Cortex of kidney (tissue), 1 donor: Measurements from ENCODE around the gene C10orf90.
"Not testable (repeated sequence)": the region's sequence is repeated elsewhere in the genome, so short reads cannot be mapped to it uniquely, and the experiment has no call there.

Experiments used
- DNase-seq: peaks from one replicate; lab custom pipeline; 2025; lab: John Stamatoyannopoulos, UW

Gene C10orf90

DNA sequence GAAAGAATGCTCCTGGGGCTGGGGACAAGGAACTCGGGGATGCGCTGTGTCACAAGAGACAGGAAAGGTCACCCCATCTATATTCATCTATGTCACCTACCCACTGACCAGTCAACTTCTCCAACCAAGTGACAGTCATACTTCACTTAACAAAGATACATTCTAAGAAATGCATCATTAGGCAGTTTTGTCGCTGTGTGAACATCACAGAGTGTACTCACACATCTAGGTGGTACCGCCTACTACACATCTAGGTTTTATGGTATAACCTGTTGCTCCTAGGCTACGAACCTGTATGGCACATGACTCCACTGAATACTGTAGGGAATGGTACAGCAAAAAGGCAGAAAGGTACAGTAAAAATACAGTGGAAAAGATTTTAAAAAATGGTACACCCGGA is 278.4 kb downstream of the C10orf90 start:
- DNase-seq, result no peak

DNA sequence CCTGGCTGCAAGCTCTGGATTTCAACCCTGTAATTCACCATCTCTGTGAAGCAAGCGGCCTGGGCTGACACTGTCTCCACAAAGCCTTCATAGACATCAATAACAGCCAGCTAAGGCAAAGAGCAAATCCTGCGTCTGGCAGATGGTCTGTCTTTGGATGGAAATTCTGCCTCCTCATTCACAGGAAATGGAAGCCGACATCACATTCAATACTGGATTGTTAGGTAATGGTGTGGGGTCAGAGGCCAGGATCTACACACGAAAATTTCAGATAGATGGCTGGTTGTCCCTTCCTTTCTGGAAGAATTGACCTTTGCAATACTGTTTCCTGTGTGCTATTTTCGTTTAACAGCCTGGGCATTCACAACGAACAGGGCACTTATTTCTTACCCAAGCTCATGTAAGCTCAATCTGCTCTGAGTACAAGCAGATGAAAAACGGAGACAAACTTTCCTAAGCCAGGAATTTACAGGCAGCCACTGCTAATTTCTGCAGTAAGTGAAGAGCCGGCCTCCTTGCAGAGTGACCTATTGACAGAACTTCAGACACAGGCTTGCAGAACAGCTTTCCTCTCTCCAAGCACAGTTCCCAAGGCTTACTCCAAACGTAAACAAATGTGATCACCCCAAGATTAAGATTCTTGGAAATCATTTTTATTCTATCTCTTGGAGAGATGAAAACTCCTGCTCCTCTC is 279.2 kb downstream of the C10orf90 start:
- DNase-seq, result no peak

DNA sequence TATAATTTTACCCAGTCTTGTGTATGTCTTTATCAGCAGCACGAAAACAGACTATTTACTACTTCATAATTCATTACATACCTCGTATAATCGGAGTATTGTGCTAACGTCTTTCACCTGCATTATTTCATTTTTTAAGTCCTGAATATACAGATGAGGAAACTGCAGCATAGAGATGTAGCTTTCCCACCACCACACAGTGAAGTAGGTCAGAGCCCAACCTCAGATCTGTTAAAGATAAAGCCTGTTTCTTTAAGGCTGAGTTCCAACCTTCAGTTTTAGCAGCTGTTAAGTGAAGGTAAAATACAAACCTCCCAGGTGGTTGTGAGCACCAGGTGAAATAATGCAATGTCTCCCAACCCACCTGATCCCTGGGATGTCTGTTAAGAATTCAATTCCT is 280.2 kb downstream of the C10orf90 start:
- DNase-seq, result no peak

DNA sequence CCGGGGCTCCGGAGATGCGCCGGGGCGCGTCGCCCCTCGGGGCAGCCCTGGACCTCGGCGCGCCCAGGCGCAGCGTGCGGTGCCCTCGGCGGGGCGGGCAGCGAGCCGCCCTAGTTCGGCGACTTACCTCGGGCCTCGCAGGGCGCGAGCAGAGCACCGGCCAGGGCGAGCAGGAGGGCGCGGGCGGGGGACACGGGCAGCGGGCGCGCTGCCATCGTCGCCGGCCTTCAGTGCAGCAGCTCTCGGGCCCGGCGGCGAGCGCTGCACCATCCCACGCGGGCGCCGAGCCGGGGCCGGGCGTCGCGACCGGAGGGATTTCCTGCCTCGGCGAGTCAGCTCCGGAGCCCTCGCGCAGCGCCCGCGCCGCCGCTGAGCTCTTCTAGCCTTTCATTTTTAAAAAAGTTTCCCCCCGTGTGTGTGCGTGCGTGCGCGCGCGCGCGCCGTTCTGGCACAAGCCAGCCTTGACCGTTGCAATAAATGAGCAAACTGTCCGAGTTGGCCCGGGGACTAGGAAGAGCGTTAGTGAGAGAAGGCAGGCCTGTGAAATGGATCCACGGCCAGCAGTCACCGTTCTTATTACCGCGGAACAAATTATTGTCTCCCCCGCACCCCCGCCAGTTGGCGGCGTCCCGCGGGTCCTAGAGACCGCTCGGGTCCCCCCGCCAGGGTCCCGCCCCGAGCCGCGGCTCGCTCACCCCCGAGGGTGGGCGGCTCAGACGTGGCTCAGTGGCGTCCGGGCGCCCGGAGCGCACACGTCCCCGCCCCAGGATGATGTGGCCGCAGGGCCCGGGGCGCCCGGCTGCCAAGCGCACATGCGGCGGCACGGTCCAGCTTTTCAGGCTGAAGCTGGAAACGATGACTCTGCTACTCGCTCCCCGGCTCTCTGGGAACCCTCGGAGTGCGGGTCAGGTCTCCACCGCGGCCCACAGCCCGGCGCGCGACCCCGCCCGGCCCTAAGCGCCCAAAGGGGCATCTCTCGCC is 282.3 kb downstream of the C10orf90 start, which contains the start of gene ADAM12:
ADAM12 (minus strand) TSS at position 547 of the 981 bp plus-strand sequence; CDS start at position 215, 332 bp downstream.
- DNase-seq, result no peak

DNA sequence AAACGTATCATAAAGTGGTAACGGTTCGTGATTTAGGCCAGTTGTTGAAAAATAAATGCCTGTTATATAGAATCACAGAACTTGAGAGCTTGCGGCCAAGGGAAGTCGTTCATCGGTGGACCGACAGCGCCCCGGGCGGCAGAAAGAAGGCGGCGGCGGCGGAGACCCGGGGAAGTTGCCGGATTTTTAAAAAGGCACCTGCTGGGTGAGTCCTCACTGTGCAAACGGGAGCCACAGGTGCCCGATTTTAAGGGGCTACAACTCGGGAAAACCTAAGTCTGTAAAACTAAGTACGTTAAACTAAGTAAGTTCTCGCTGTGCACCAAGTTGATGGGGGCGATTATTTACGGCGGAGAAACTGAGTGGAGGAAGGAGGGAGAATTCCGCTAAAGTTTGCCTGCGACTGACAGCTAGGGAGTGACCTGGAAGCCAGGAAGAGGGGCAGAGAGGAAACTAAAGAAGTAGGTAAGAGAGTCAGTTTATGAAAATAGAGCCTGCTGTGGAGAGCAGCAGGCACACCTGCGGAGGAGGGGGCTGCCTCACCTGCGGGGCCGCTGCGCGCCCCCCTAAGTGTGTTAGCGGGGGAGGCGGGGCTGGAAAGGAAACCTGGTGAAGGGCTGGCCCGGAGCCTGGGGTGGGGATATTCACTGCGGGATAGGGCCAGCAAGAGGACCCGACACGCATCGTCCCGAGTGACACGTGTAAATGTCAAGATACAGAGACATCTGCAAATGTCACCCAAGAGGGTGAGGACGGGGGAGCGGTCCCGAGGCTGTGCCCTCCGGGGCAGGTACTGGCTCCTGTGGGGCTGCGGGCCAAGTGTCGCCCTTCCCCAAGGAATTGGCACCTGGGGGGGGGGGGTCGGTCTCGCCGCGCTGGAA is 283.2 kb downstream of the C10orf90 start:
- DNase-seq, result no peak

DNA sequence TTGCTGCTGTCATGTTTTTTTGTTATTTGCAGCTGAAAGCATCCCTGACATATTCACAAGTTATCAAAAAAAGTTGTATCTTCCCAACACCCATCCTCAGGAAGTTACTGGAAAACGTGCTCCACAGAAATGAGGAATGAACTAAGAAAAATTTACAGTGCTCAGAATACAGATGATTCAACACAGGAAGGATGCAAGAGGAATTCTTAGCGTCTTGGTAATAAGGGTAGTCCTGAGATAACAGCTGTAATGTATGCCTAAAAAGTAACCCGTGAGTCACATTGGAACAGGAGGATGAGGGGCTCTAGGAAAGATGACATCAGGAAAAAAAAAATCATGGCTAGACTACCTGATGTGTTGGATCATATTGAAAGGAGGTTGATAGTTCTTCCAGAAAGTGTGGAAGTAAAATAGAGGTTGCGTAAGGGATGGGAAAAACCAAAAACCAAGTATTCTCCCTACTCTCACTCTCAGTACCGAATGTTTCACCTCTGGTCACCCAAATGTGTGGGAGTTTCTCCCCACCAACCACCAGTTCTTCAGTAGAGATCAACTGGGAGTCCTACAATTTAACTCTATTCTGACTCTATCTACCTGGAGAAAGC is 286.1 kb downstream of the C10orf90 start:
- DNase-seq, result no peak

DNA sequence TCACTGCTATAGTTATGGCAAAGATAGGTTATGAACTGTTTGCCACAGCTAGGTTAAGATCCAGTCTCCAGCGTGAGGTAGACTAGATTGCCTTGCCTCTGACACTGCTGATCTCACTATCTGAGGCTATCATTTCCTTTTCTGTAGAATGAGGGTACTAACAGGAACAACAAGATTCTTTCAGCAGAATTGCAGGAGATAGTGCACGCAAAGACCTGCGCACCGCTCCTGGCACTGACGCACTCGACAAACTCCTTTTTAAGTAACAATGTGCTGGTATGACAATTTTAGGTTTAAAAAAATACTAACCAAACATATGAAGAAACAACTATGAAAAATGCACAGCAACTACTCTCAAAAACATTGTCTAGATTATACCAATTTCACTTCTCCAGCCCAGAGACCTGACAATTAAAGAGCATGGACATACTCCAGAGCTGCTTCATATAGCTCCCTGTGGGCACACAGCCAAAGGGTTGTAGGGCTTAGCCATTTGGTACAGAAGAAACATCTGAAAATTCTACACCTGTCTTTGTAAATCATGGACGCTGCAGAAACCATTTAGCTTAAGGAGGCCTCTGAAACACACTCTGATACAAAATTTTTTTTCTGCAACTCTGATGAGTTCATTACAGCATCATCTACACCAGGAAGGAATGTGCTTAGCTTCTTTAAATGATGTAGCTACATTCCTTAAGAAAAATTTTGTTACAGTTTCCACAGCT is 290.0 kb downstream of the C10orf90 start:
- no peak for DNase-seq

DNA sequence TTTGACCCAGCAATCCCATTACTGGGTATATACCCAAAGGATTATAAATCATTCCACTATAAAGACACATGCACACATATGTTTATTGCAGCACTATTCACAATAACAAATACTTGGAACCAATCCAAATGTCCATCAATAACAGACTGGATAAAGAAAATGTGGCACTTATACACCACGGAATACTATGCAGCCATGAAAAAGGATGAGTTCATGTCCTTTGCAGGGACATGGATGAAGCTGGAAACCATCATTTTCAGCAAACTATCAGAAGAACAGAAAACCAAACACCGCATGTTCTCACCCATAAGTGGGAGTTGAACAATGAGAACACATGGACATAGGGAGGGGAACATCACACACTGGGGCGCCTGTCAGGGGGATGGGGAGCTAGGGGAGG is 291.3 kb downstream of the C10orf90 start:
- DNase-seq, result not testable (repeated sequence)

DNA sequence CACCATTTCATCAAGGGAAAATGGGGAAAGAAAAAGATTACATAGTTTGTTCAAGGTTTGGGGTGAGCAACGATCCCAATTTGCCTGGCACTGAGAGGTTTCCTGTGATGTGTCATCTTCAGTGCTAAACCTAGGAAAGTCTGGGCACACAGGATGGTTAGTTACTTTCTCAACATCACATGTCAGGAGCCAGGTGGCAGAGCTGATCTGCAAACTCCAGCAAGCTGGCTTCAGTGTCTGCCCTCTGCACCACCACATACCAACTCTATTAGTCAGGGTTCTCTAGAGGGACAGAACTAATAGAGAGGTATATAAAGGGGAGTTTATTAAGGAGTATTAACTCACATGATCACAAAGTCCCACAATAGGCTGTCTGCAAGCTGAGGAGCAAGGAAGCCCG is 293.5 kb downstream of the C10orf90 start:
- no peak for DNase-seq

DNA sequence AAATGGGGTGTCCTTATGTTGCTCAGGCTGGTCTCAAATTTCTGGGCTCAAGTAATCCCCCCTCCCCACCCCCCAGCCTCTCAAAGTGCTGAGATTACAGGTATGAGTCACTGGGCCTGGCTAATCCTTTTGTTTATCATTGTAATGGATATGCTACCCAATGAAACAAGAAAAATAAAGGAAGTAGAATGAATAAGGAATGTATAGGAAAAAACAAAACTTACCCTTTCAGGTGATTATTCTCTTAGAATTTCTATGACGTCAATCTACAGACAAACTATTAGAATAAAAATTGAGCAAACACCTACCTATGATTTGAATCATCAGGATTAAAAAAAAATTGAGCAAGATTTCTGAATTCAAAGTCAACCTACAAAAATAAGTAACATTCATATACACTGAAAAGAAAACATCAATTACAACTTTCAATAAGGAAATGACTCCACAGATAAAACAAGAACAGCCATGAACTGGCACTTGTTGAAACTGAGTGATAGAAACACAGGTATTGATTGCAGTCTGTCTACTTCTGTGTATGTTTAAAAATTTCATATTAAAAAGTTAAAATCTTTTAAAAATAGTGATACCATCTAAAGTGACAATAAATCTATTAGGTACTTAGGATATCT is 294.5 kb downstream of the C10orf90 start:
- DNase-seq, result no peak

DNA sequence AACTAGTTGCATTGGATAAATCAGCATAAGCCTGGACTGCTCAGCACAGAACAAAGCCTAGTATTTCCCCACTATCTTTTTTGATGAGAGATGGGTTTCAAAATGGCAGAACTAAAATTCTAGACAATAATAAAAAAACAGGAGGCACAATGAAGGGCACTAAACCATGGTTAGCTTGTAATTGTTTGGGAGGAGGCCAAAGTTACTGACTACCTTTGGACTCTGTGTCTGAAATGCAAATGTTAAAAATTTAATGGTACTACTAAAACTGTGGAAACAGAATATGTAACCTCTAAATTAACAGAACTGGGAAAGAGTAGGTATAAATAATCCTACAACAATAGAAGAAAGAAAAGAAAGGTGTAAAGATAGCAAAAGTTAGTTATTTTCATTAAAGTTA is 295.2 kb downstream of the C10orf90 start:
- no peak for DNase-seq
